Adrenal gland (tissue), 5 donors: ENCODE measurements around the gene RUBCN.
"Not testable (repeated sequence)": the region's sequence is repeated elsewhere in the genome, so short reads cannot be mapped to it uniquely, and the experiment has no call there.

ENCODE experiments used
- CTCF ChIP-seq, 6 experiments: fragments of 450-650 bp in 4 of 6; fragments of 200-600 bp in 2 of 6; sonication (generic) in 1 of 6; IDR thresholded peaks; 1 replicate in 5 of 6; 2 replicates in 1 of 6; pipeline versions ENCODE4 v1.5.1 to v1.8.0; 2016 to 2021; ENCODE audit warnings: antibody characterized with exemption in 6 of 6, mild to moderate bottlenecking in 2 of 6, moderate library complexity in 1 of 6
- POLR2A ChIP-seq, 2 donors: fragments of 450-650 bp; IDR thresholded peaks; one replicate each; pipeline ENCODE4 v1.6.1; 2017; ENCODE audit warnings: antibody characterized with exemption in 2 of 2, mild to moderate bottlenecking in 2 of 2, moderate library complexity in 1 of 2
- donor health status: DM: no; HTN: no; CAD: no.

- not testable (repeated sequence) for TF ChIP-seq CTCF, POLR2A (IDR thresholded peaks at IDR 0.05)
Measured at GRCh38 chr3:197727878-197728277, 8.8 kb downstream of the RUBCN start.
